ENCODE data around the gene ACTR3.
A peak's percentile ranks its signal among the peaks of the same experiment; 100 is the strongest.

ACTR3 gene

GRCh38 chr2:113876503-113877387, 13.1 kb upstream of the ACTR3 start:
- no peak for DNase-seq (ENCODE audit: low read depth in 2 of 2)

GRCh38 chr2:113877711-113878598, 11.9 kb upstream of the ACTR3 start:
- no peak for DNase-seq (ENCODE audit: low read depth in 2 of 2)

GRCh38 chr2:113878743-113879142, 11.1 kb upstream of the ACTR3 start:
- DNase-seq (ENCODE audit: low read depth in 2 of 2): no peak

GRCh38 chr2:113879457-113879856, 10.4 kb upstream of the ACTR3 start:
- DNase-seq (ENCODE audit: low read depth in 2 of 2): no peak

GRCh38 chr2:113886479-113887008, 3.3 kb upstream of the ACTR3 start:
- peak in 1 of 2 experiments; percentile 27 for DNase-seq (ENCODE audit: low read depth in 2 of 2)

- no peak for DNase-seq (ENCODE audit: low read depth in 2 of 2)
Observed at GRCh38 chr2:113887009-113887792, 2.7 kb upstream of the ACTR3 start.

GRCh38 chr2:113888641-113889470, 1.0 kb upstream of the ACTR3 start:
- DNase-seq (ENCODE audit: low read depth in 2 of 2): no peak

- peak; percentile 36 to 50 for DNase-seq (ENCODE audit: low read depth in 2 of 2)
Observed at GRCh38 chr2:113890253-113891235, 655 bp downstream of the ACTR3 start.

GRCh38 chr2:113891265-113891959, 1.5 kb downstream of the ACTR3 start:
- no peak for DNase-seq (ENCODE audit: low read depth in 2 of 2)

- DNase-seq (ENCODE audit: low read depth in 2 of 2): no peak
Observed at GRCh38 chr2:113892004-113892710, 2.3 kb downstream of the ACTR3 start.

GRCh38 chr2:113894156-113894743, 4.4 kb downstream of the ACTR3 start:
- DNase-seq (ENCODE audit: low read depth in 2 of 2): peak; percentile 82 to 84

- DNase-seq (ENCODE audit: low read depth in 2 of 2): no peak
Observed at GRCh38 chr2:113895301-113895700, 5.4 kb downstream of the ACTR3 start.

GRCh38 chr2:113895819-113896563, 6.1 kb downstream of the ACTR3 start:
- no peak for DNase-seq (ENCODE audit: low read depth in 2 of 2)

- DNase-seq (ENCODE audit: low read depth in 2 of 2): no peak
Observed at GRCh38 chr2:113896791-113897190, 6.9 kb downstream of the ACTR3 start.

GRCh38 chr2:113898081-113898480, 8.2 kb downstream of the ACTR3 start:
- DNase-seq (ENCODE audit: low read depth in 2 of 2): no peak

GRCh38 chr2:113899166-113899565, 9.3 kb downstream of the ACTR3 start:
- no peak for DNase-seq (ENCODE audit: low read depth in 2 of 2)

GRCh38 chr2:113901943-113902342, 12.1 kb downstream of the ACTR3 start:
- DNase-seq (ENCODE audit: low read depth in 2 of 2): no peak

All from fibroblast of skin of left biceps (primary cell).